WTC11 (cell line): ENCODE measurements around the gene TRIM45. TPM values are rescaled to one million over a fixed set of nuclear protein-coding genes. Genes with fewer than 3 reads are reported as not detected.

Experiments used
- ATAC-seq: fragments of 200-7000 bp; cut with Tn5 transposase; 2 replicates; pipeline ENCODE4 v1.10.0; 2021; ENCODE audit warnings: mild to moderate bottlenecking, moderate library complexity
- CTCF ChIA-PET: fragments of 300-600 bp; sonication (Branson Sonifier 250); formaldehyde crosslinking; loops from one replicate; lab custom pipeline; 2021; ENCODE audit warnings: antibody characterized with exemption; lab: Charles Lee
- POLR2A ChIA-PET: fragments of 350-600 bp; sonication (Branson Sonifier 250); formaldehyde crosslinking; loops from one replicate; lab custom pipeline; 2021; ENCODE audit warnings: antibody characterized with exemption; lab: Charles Lee
- DNase-seq: peaks from one replicate; pipeline ENCODE4 v3.0.0; 2021; ENCODE audit warnings: low spot score
- H3K27ac Mint-ChIP-seq: 2 replicates; pipeline ENCODE4 v1.8.0; 2021; ENCODE audit warnings: mixed read lengths
- H3K27me3 Mint-ChIP-seq: 2 replicates; pipeline ENCODE4 v1.8.0; 2021; ENCODE audit warnings: low read depth, mild to moderate bottlenecking, moderate library complexity, mixed read lengths
- H3K36me3 Mint-ChIP-seq: 2 replicates; pipeline ENCODE4 v1.8.0; 2021; ENCODE audit warnings: mixed read lengths
- H3K4me1 Mint-ChIP-seq: 2 replicates; pipeline ENCODE4 v1.8.0; 2022; ENCODE audit warnings: mixed read lengths
- H3K4me3 Mint-ChIP-seq: 2 replicates; pipeline ENCODE4 v1.8.0; 2021; ENCODE audit warnings: mild to moderate bottlenecking, moderate library complexity, mixed read lengths
- H3K9me3 Mint-ChIP-seq: 2 replicates; pipeline ENCODE4 v1.8.0; 2021; ENCODE audit warnings: mixed read lengths
- AFF4 ChIP-seq: sonication (generic); formaldehyde crosslinking; IDR thresholded peaks from 2 replicates; pipeline ENCODE4 v1.8.1; 2023; ENCODE audit warnings: mild to moderate bottlenecking, missing genetic modification reagents, borderline replicate concordance
- ARID4B ChIP-seq: sonication (generic); formaldehyde crosslinking; IDR thresholded peaks from 2 replicates; pipeline ENCODE4 v1.8.0; 2023; ENCODE audit warnings: missing genetic modification reagents, mild to moderate bottlenecking, borderline replicate concordance
- CBFB ChIP-seq: sonication (generic); formaldehyde crosslinking; IDR thresholded peaks from 2 replicates; pipeline ENCODE4 v1.8.1; 2022; ENCODE audit warnings: mild to moderate bottlenecking, low read depth, missing genetic modification reagents
- EMX1 ChIP-seq: fragments of 250-450 bp; sonication (Bioruptor Pico); IDR thresholded peaks from 2 replicates; pipeline ENCODE4 v1.8.0; 2021; ENCODE audit warnings: mild to moderate bottlenecking
- ERG ChIP-seq: fragments of 250-450 bp; sonication (Bioruptor Pico); IDR thresholded peaks from 2 replicates; pipeline ENCODE4 v1.8.0; 2021; ENCODE audit warnings: mild to moderate bottlenecking
- KAT7 ChIP-seq: sonication (generic); formaldehyde crosslinking; IDR thresholded peaks from 2 replicates; pipeline ENCODE4 v1.8.1; 2023; ENCODE audit warnings: missing genetic modification reagents, mild to moderate bottlenecking, borderline replicate concordance
- MAX ChIP-seq: sonication (generic); formaldehyde crosslinking; IDR thresholded peaks from 2 replicates; pipeline ENCODE4 v1.8.0; 2022; ENCODE audit warnings: mild to moderate bottlenecking, missing genetic modification reagents
- NFYB ChIP-seq: sonication (generic); formaldehyde crosslinking; conservative IDR thresholded peaks from 2 replicates; pipeline ENCODE4 v1.8.0; 2022; ENCODE audit warnings: low read depth, missing genetic modification reagents
- NR1H2 ChIP-seq: sonication (generic); formaldehyde crosslinking; IDR thresholded peaks from 2 replicates; pipeline ENCODE4 v1.9.0; 2021; ENCODE audit warnings: mild to moderate bottlenecking, moderate library complexity, missing genetic modification reagents
- OVOL2 ChIP-seq: fragments of 250-450 bp; sonication (Bioruptor Pico); IDR thresholded peaks from 2 replicates; pipeline ENCODE4 v1.9.0; 2021; ENCODE audit warnings: mild to moderate bottlenecking, borderline replicate concordance
- PREB ChIP-seq: sonication (generic); formaldehyde crosslinking; IDR thresholded peaks from 2 replicates; pipeline ENCODE4 v1.8.1; 2022; ENCODE audit warnings: mild to moderate bottlenecking, missing genetic modification reagents, moderate library complexity, borderline replicate concordance
- PRRX2 ChIP-seq: fragments of 250-450 bp; sonication (Bioruptor Pico); IDR thresholded peaks from 2 replicates; pipeline ENCODE4 v1.8.0; 2021; ENCODE audit warnings: mild to moderate bottlenecking
- SP1 ChIP-seq: sonication (generic); formaldehyde crosslinking; conservative IDR thresholded peaks from 2 replicates; pipeline ENCODE4 v1.8.1; 2022; ENCODE audit warnings: missing genetic modification reagents
- TEAD4 ChIP-seq: sonication (generic); formaldehyde crosslinking; IDR thresholded peaks from 2 replicates; pipeline ENCODE4 v1.8.0; 2022; ENCODE audit warnings: mild to moderate bottlenecking, missing genetic modification reagents
- TP53 ChIP-seq: sonication (generic); formaldehyde crosslinking; IDR thresholded peaks from 2 replicates; pipeline ENCODE4 v1.8.1; 2023; ENCODE audit warnings: mild to moderate bottlenecking, missing genetic modification reagents
- ZNF121 ChIP-seq: sonication (generic); formaldehyde crosslinking; IDR thresholded peaks from 2 replicates; pipeline ENCODE4 v1.8.0; 2023; ENCODE audit warnings: missing genetic modification reagents
- ZNF138 ChIP-seq: sonication (generic); formaldehyde crosslinking; conservative IDR thresholded peaks from 2 replicates; pipeline ENCODE4 v1.8.1; 2022; ENCODE audit warnings: mild to moderate bottlenecking, moderate library complexity, missing genetic modification reagents
- ZNF263 ChIP-seq: sonication (generic); formaldehyde crosslinking; IDR thresholded peaks from 2 replicates; pipeline ENCODE4 v1.8.1; 2022; ENCODE audit warnings: low read depth, mild to moderate bottlenecking, moderate library complexity, missing genetic modification reagents
- ZNF425 ChIP-seq: fragments of 250-450 bp; sonication (Bioruptor Pico); conservative IDR thresholded peaks from 2 replicates; pipeline ENCODE4 v1.9.0; 2021; ENCODE audit warnings: mild to moderate bottlenecking
- total RNA-seq: library from RNA; stranded (reverse); gene quantifications from 3 replicates; pipeline ENCODE4 v1.2.3, GENCODE V29; 2021

TRIM45 gene
- total RNA-seq, 1 experiment from 2014 or later, result 11.8 TPM

GRCh38 chr1:117089996-117090395 is 31.6 kb downstream of the TRIM45 start:
- peak overlapping the region; percentile 2; the same call in 1 of the 2 replicates for H3K27ac Mint-ChIP-seq
- ATAC-seq (no peak), DNase-seq (no peak)
- TF ChIP-seq PREB (no peak), ZNF138 (CRISPR knock-in tag) (no peak), NFYB (CRISPR knock-in tag) (no peak), ERG (CRISPR knock-in tag) (no peak), KAT7 (CRISPR knock-in tag) (no peak), NR1H2 (CRISPR knock-in tag) (no peak), ZNF263 (no peak), CBFB (no peak), ZNF425 (no peak), EMX1 (CRISPR knock-in tag) (no peak), ZNF121 (CRISPR knock-in tag) (no peak), ARID4B (CRISPR knock-in tag) (no peak), OVOL2 (CRISPR knock-in tag) (no peak), PRRX2 (no peak), AFF4 (no peak), MAX (CRISPR knock-in tag) (no peak), TP53 (CRISPR knock-in tag) (no peak), TEAD4 (CRISPR knock-in tag) (no peak), SP1 (CRISPR knock-in tag) (no peak)
- ChIA-PET CTCF (interaction anchor here (1.1 kb wide), 1 partner anchor 39 kb away, joined by 4 read pairs; no protein-coding TSS in a partner anchor), POLR2A (no interaction called here)
- no peak overlapping the region for H3K4me3 Mint-ChIP-seq
- no peaks in the 10 kb centered on the region for H3K9me3 Mint-ChIP-seq
- H3K27me3 Mint-ChIP-seq, result no peaks in the 10 kb centered on the region
- H3K4me1 Mint-ChIP-seq, result peaks cover 23% of the 10 kb centered on the region
- peaks cover 74% of the 10 kb centered on the region for H3K36me3 Mint-ChIP-seq
